ENCODE data around the gene HCK.

Gene HCK

GRCh38 chr20:32130352-32130751 lies 78.3 kb downstream of the HCK start:
- no peak for DNase-seq (ENCODE audit: low read depth)

DNA sequence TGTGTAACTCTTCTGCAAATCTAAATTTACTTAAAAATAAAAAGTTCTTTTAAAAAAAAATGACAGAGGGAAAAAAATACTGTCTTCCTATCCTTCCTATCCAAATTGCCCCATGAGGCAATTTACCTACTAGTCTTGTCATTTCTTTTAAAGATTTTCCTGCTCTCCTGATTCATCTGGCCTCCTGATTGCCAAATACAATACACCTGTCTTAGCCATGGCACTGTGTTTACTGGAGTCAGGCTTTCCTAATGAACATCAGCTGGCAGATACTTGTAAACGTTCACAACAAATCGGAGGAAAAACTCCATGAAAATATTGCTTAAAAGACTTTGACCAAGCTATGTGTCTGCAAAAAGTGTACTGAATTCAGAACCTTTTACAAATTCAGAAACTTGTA lies 78.9 kb downstream of the HCK start:
- DNase-seq (ENCODE audit: low read depth) = no peak

DNA sequence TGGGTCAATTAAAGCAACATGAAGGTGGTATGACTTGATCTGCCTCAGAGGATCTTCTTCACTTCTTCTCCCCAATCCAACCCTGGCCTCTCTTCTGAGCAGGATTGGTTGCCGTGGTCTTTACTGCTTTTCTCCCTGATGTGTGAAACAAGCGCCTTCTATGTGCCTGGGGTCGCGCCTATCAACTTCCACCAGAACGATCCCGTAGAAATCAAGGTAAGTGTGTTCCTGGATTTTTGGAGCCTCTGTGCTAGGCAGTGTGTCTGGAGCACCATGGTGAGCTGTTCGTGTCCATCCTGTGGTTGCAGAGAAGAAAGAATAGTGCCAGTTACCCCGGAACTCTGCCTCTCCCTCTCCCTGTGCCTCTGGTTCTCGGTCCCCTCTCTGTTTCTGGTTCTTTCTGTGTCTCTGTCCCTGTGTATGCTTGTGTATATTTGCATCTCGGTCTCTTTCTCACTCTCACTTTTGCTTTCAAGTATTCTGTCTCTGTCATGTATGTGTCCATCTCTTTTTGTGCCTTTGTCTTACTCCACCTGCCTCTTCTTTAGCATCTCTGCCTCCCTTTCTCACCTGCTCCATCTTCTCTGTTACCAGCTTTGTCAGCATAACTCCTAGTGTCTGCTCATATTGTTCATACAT lies 81.0 kb downstream of the HCK start:
- no peak for DNase-seq (ENCODE audit: low read depth)

GRCh38 chr20:32134026-32134425 lies 82.0 kb downstream of the HCK start:
- no peak for DNase-seq (ENCODE audit: low read depth)

DNA sequence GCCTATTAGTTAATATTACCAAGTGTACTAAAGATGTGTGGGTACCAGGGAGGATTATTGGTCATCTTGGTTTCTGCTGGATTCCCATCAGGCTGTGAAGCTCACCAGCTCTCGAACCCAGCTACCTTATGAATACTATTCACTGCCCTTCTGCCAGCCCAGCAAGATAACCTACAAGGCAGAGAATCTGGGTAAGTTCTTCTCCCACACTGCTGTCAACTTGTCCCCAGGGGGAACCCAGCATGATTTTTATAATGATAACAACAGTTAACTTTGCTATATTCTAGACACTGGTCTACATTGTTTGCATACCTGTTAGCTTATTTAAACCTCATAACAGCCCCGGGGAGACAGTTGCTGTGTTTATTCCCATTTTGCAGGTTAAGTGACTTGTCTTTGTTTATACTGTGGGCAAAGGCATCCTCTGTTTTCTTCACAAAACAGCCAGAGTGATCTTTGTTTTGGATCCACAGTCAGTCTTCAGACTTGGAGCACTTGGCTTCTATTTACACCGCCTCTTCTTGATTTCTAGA lies 84.0 kb downstream of the HCK start:
- no peak for DNase-seq (ENCODE audit: low read depth)

- DNase-seq (ENCODE audit: low read depth) = no peak
These were observed 86.9 kb downstream of the HCK start for GRCh38 chr20:32138921-32139320.

DNA sequence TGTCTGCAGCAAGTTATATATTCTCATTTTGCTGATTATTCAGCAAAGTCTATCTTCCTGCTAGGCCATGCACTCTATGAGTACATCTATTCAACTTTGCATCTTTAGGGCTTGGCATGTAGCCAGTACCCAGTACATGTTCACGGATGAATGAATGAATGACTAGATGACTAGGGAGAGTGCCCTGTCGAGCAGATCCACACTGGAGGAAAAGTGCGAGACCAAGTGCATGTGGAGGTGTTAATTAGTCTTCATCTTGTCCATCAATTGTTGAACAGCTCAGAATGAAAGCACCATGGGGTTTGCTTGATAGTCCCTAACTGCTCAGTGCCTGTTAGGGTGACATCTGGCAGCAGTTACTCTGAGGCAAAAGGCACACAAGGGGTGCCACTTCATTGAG lies 87.9 kb downstream of the HCK start:
- no peak for DNase-seq (ENCODE audit: low read depth)

- DNase-seq (ENCODE audit: low read depth) = no peak
These were observed 88.6 kb downstream of the HCK start for GRCh38 chr20:32140603-32141002.

DNA sequence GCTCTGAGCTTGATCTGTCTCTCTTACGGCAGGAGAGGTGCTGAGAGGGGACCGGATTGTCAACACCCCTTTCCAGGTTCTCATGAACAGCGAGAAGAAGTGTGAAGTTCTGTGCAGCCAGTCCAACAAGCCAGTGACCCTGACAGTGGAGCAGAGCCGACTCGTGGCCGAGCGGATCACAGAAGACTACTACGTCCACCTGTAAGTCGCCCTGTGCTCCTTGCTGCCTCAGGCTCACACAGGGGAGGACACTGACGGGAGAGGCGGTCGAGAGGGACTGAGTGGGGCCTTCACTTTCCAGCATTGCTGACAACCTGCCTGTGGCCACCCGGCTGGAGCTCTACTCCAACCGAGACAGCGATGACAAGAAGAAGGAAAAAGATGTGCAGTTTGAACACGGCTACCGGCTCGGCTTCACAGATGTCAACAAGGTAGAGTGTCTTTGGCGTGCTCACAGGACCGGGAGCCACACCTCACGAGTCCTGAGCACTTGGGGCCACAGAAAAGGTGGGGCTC lies 89.5 kb downstream of the HCK start:
- DNase-seq (ENCODE audit: low read depth) = no peak

GRCh38 chr20:32142088-32142487 lies 90.0 kb downstream of the HCK start:
- no peak for DNase-seq (ENCODE audit: low read depth)

GRCh38 chr20:32142991-32143390 lies 90.9 kb downstream of the HCK start:
- DNase-seq (ENCODE audit: low read depth) = no peak

DNA sequence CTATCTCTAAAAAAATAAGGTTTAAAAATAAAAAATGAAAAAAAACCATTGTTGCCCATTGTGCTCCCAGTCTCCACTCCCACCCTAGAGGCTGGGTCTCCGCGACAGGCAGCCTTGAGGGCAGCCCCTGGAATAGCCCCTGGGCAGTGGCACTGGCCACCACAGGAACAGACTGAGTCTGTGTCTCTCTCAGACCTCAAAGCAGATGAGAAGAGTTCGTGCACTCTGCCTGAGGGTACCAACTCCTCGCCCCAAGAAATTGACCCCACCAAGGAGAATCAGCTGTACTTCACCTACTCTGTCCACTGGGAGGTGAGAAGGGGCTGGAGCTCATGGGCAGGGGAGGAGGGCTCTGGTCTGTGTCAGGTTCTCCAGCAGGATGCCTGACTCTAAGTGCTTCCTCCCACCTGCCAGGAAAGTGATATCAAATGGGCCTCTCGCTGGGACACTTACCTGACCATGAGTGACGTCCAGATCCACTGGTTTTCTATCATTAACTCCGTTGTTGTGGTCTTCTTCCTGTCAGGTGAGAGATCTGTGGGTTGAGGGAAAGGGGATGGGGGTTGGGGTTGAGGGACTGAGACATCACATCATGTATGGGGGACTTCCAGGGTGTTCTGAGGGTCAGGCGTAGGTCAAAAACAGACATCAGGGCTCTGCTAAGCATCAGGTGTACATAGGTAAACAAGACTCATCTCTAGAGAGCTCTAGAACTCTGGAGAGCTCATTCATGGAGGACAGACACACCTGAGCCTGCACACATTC lies 93.0 kb downstream of the HCK start:
- DNase-seq (ENCODE audit: low read depth) = no peak

- no peak for DNase-seq (ENCODE audit: low read depth)
These were observed 97.6 kb downstream of the HCK start for GRCh38 chr20:32149566-32150170.

- no peak for DNase-seq (ENCODE audit: low read depth)
These were observed 98.3 kb downstream of the HCK start for GRCh38 chr20:32150291-32150848.

Data from stromal cell of bone marrow (primary cell).